DMS153 treated with DMSO at 0.1 percent for 48 hours (cell line): ENCODE data around the gene HECA.
"Not testable (repeated sequence)": the region's sequence is repeated elsewhere in the genome, so short reads cannot be mapped to it uniquely, and the experiment has no call there.

Experiments used
- DNase-seq: peaks from one replicate; lab custom pipeline; 2025; ENCODE audit not compliant: unreplicated experiment; lab: John Stamatoyannopoulos, UW

The HECA gene

GRCh38 chr6:139135578-139136545 lies 982 bp downstream of the HECA start:
- DNase-seq, result no peak

GRCh38 chr6:139137706-139138105 lies 2.8 kb downstream of the HECA start:
- no peak for DNase-seq

GRCh38 chr6:139140854-139141253 lies 6.0 kb downstream of the HECA start:
- not testable (repeated sequence) for DNase-seq

- no peak for DNase-seq
These were observed 7.4 kb downstream of the HECA start for GRCh38 chr6:139142262-139142661.

- DNase-seq, result no peak
These were observed 8.2 kb downstream of the HECA start for GRCh38 chr6:139143111-139143510.

- no peak for DNase-seq
These were observed 9.7 kb downstream of the HECA start for GRCh38 chr6:139144490-139145085.

GRCh38 chr6:139145661-139146060 lies 10.8 kb downstream of the HECA start:
- no peak for DNase-seq

- DNase-seq, result no peak
These were observed 11.4 kb downstream of the HECA start for GRCh38 chr6:139146317-139146726.

- DNase-seq, result no peak
These were observed 12.7 kb downstream of the HECA start for GRCh38 chr6:139147628-139148027.

GRCh38 chr6:139148557-139149235 lies 13.8 kb downstream of the HECA start:
- no peak for DNase-seq

GRCh38 chr6:139149383-139149782 lies 14.5 kb downstream of the HECA start:
- no peak for DNase-seq

- DNase-seq, result no peak
These were observed 16.0 kb downstream of the HECA start for GRCh38 chr6:139150920-139151319.

- DNase-seq, result no peak
These were observed 16.7 kb downstream of the HECA start for GRCh38 chr6:139151425-139152087.

- no peak for DNase-seq
These were observed 17.4 kb downstream of the HECA start for GRCh38 chr6:139152088-139152891.

GRCh38 chr6:139152892-139153271 lies 18.0 kb downstream of the HECA start:
- DNase-seq, result no peak

- DNase-seq, result no peak
These were observed 19.0 kb downstream of the HECA start for GRCh38 chr6:139153855-139154254.

- no peak for DNase-seq
These were observed 20.1 kb downstream of the HECA start for GRCh38 chr6:139154881-139155547.

- no peak for DNase-seq
These were observed 21.2 kb downstream of the HECA start for GRCh38 chr6:139156102-139156501.

- no peak for DNase-seq
These were observed 21.7 kb downstream of the HECA start for GRCh38 chr6:139156551-139156950.

GRCh38 chr6:139157086-139157485 lies 22.2 kb downstream of the HECA start:
- DNase-seq, result not testable (repeated sequence)
